Measurements from ENCODE around the gene CKAP2L. TPM values are rescaled to one million over a fixed set of nuclear protein-coding genes. Genes with fewer than 3 reads are reported as not detected.

CKAP2L gene
- total and polyA plus RNA-seq, 8 donors, result 1.9 to 29.3 (median 15.0) TPM

DNA sequence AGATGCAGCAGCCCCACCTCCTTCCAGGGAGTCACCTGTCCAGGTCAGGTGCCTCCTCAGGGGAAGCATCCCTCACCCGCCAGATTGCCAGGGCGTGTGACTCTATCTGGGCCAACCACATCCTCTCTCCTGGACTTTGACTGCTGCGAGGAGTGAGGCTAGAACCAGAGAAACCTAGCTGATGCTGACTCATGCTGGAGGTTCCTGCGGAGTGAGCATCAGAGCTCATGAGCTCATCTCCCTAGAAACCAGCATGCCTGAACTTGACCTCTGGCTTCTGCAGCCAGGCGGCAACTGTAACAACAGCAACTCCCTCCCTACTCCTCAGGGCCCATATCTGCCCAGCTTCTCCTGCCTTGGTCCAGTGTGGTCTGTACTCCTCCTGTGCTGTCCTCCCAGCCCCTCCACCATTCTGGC is 71.9 kb downstream of the CKAP2L start:
- intact Hi-C loops (cut with DNase I), result no loop called here
- ATAC-seq (peak; percentile 77), DNase-seq (peak in 3 of 4 donors; percentile 13 to 83 (median 77))
- Histone ChIP-seq H3K9me3 (no peaks in the 10 kb centered on the region), H3K4me3 (no peak overlapping the region), H3K27ac (peak overlapping the region in 1 of 2 donors; percentile 74), H3K27me3 (no peaks in the 10 kb centered on the region), H3K36me3 (no peaks in the 10 kb centered on the region), H3K4me1 (peaks cover 0 to 46% of the 10 kb centered on the region in 2 donors)
- TF ChIP-seq, protein P1, sequence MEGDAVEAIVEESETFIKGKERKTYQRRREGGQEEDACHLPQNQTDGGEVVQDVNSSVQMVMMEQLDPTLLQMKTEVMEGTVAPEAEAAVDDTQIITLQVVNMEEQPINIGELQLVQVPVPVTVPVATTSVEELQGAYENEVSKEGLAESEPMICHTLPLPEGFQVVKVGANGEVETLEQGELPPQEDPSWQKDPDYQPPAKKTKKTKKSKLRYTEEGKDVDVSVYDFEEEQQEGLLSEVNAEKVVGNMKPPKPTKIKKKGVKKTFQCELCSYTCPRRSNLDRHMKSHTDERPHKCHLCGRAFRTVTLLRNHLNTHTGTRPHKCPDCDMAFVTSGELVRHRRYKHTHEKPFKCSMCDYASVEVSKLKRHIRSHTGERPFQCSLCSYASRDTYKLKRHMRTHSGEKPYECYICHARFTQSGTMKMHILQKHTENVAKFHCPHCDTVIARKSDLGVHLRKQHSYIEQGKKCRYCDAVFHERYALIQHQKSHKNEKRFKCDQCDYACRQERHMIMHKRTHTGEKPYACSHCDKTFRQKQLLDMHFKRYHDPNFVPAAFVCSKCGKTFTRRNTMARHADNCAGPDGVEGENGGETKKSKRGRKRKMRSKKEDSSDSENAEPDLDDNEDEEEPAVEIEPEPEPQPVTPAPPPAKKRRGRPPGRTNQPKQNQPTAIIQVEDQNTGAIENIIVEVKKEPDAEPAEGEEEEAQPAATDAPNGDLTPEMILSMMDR (IDR thresholded peaks at IDR 0.05), result no peak

DNA sequence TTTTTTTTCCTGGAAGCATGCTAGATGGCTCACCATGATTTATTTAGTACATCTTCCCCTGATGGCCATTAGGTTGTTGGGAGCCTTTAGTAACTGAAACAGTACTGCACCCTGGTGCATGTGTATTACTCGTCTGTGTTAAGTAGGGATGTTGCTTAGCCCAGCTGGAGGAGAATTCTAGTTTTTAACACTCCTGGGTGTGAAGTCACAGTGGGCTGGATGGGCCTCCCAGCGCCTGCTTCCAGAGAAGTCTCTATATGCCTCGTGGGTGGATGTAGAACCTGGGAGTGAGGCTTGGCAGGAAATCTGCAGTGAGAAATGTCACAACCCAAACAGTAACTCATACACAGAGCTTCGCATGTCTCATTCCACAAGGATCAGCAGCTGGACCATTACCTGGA is 72.5 kb downstream of the CKAP2L start:
- H3K4me3 ChIP-seq, result no peak overlapping the region
- no peaks in the 10 kb centered on the region for H3K27me3 ChIP-seq
- H3K4me1 ChIP-seq, result peaks cover 0 to 46% of the 10 kb centered on the region in 2 donors
- TF ChIP-seq, protein P1 (IDR thresholded peaks at IDR 0.05), result no peak
- no peaks in the 10 kb centered on the region for H3K36me3 ChIP-seq
- DNase-seq, result peak in 1 of 4 donors; percentile 30
- no peaks in the 10 kb centered on the region for H3K9me3 ChIP-seq
- ATAC-seq, result no peak
- intact Hi-C loops (cut with DNase I), result no loop called here
- H3K27ac ChIP-seq, result peak overlapping the region in 1 of 2 donors; percentile 74

DNA sequence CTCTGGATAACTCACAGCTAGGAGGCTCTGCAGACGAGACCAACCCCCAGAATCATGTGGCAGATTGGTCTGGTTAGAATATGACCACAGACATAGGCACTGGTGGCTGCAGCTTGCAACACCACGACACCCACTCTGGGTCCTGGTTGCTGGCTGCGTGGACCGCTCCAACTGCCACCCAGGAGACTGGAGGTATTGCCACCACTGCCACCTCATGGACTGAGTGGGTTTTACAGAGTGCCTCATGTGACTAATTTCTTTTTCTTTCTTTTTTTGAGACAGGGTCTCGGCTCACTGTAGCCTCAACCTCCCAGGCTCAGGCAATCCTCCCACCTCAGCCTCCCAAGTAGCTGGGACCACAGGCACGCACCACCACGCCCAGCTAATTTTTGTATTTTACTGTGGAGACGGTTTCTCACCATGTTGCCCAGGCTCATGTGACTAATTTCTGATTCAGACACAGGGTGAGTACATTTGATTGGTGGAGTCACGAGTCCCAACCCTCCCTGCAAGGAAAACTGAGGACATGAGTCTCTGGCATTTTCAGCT is 73.5 kb downstream of the CKAP2L start:
- Histone ChIP-seq H3K27me3 (no peaks in the 10 kb centered on the region), H3K36me3 (no peaks in the 10 kb centered on the region), H3K27ac (peak overlapping the region in 1 of 2 donors; percentile 74), H3K9me3 (no peaks in the 10 kb centered on the region), H3K4me1 (peaks cover 0 to 55% of the 10 kb centered on the region in 2 donors), H3K4me3 (no peak overlapping the region)
- ATAC-seq, result peak; percentile 89
- intact Hi-C loops (cut with DNase I), result no loop called here
- peak in 3 of 4 donors; percentile 32 to 89 (median 82) for DNase-seq
- TF ChIP-seq, protein P1 (IDR thresholded peaks at IDR 0.05), result peak; percentile 65 to 66

DNA sequence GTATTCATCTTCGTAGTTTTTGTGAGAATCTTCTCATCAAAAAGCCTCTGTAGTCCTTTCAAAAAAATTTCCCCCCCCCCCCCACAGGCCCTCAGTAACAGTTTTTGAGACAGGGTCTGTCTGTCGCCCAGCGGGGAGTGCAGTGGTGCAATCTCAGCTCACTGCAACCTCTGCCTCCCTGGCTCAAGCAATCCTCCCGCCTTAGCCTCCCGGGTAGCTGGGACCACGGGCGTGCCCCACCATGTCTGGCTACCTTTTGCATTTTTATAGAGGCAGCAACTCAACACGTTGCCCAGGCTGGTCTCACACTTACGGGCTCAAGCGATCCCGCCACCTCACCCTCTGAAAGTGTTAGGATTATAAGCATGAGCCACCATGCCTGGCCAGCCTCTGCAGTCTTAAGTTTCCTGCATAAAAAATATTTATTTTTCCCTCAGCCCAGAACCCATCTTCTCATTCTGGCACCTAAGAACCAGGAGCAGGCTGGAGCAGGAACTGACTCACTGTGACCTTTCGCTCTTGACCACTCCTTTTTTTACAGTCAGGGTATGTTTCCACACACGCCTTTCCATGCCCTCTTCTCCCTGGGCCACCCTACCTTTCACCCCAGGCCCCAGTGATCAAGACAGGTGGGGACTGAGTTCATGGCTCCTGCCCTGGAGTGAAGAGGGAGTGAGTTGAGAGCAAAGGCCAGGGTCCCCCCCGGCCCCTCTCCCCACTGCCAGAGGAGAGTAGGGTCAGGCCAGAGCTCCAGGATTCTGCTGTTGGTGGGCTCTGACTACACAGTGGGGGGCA is 76.1 kb downstream of the CKAP2L start:
- ATAC-seq (no peak), DNase-seq (no peak)
- intact Hi-C loops (cut with DNase I), result no loop called here
- Histone ChIP-seq H3K9me3 (no peaks in the 10 kb centered on the region), H3K27ac (no peak overlapping the region), H3K4me1 (peaks cover 0 to 72% of the 10 kb centered on the region in 2 donors), H3K27me3 (no peaks in the 10 kb centered on the region), H3K4me3 (no peak overlapping the region), H3K36me3 (no peaks in the 10 kb centered on the region)
- TF ChIP-seq, protein P1 (IDR thresholded peaks at IDR 0.05), result no peak

DNA sequence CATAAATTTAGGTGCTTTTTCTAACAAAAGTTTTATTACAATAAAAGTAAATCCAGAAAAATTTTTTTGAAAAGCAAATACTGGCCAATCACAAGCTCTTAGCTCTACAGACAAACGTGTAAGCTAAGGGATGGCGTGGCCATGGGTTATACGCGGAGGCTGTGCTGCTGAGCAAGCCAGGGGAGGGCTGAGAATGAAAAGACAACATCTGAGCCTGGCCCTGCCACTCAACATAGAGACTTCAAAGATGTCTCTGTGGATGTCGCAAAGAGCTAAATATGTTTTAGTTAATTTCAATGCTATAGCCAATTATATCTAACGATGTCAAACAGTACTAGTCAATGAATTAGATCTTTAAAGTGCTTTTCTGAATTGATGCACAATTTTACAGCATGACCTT is 76.9 kb downstream of the CKAP2L start:
- Histone ChIP-seq H3K36me3 (no peaks in the 10 kb centered on the region), H3K9me3 (no peaks in the 10 kb centered on the region), H3K27me3 (no peaks in the 10 kb centered on the region), H3K4me3 (no peak overlapping the region), H3K4me1 (peaks cover 0 to 72% of the 10 kb centered on the region in 2 donors), H3K27ac (no peak overlapping the region)
- ATAC-seq, result no peak
- no peak for DNase-seq
- intact Hi-C loops (cut with DNase I), result no loop called here
- TF ChIP-seq, protein P1 (IDR thresholded peaks at IDR 0.05), result no peak
